Measurements from ENCODE around the gene DMRTC2. TPM values are rescaled to one million over a fixed set of nuclear protein-coding genes. Genes with fewer than 3 reads are reported as not detected.

DMRTC2 gene
- total RNA-seq, 4 donors from 2014 or later = 0.13 TPM; not detected in 3

DNA sequence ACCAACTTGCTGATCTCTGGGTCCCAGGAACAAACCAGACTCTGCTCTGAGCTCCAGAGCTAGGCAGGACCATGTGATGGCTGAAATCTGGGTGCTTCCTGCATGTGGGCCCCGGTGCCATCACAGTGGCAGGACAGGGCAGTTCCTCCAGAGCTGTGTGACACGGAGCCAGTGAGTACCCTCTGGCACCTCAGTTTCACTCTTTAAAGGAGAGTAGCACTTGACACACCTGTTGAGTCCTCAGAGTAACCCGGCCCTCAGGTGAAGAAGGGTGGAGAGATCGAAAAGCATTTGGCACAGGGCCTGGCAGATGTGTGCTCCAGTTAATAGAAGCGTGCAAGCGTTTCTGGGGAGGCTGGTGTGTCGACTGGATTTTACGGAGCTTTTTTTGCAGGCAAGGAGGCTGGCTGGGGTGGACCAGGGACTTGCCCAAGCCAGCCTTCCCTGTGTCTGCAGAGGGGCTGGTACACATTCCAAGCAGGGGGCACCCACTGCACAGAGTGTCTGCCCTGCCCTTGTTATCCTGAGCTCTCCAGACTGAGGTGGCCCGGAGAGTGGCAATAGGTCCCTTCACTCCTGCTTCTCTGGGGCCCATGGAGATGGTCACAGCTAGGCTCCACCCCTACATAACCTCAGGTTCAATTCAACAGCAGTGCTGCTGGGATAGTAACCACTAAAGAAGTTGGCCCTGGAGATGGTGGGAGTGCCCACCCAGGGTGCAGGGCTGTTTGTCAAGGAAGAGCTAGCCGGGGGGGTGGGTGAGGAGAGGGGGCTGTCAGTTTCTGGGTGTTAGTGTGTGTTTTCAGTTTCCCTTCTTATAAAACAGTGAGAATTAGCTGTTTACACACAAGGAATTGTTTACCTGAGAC is 23.5 kb downstream of the DMRTC2 start:
- Histone ChIP-seq H3K27ac (no peak overlapping the region), H3K9me3 (no peaks in the 10 kb centered on the region), H3K4me1 (peaks cover 13 to 17% of the 10 kb centered on the region in 2 donors), H3K4me3 (replicated peaks in 1 of 3) (no peak overlapping the region), H3K36me3 (peaks cover 50 to 57% of the 10 kb centered on the region in 2 donors), H3K27me3 (no peaks in the 10 kb centered on the region)
- 27 to 37% methylated on average over 10 of the region's 10 CpGs for WGBS, 2 donors
- DNase-seq = peak; percentile 83 to 88
- intact Hi-C loops (cut with DNase I) = no loop called here
- no peak for TF ChIP-seq POLR2A (IDR thresholded peaks at IDR 0.05)
- TF ChIP-seq, protein P1, sequence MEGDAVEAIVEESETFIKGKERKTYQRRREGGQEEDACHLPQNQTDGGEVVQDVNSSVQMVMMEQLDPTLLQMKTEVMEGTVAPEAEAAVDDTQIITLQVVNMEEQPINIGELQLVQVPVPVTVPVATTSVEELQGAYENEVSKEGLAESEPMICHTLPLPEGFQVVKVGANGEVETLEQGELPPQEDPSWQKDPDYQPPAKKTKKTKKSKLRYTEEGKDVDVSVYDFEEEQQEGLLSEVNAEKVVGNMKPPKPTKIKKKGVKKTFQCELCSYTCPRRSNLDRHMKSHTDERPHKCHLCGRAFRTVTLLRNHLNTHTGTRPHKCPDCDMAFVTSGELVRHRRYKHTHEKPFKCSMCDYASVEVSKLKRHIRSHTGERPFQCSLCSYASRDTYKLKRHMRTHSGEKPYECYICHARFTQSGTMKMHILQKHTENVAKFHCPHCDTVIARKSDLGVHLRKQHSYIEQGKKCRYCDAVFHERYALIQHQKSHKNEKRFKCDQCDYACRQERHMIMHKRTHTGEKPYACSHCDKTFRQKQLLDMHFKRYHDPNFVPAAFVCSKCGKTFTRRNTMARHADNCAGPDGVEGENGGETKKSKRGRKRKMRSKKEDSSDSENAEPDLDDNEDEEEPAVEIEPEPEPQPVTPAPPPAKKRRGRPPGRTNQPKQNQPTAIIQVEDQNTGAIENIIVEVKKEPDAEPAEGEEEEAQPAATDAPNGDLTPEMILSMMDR (IDR thresholded peaks at IDR 0.05) = no peak

- intact Hi-C loops (cut with DNase I) = no loop called here
- H3K36me3 ChIP-seq = peaks cover 47 to 54% of the 10 kb centered on the region in 2 donors
- TF ChIP-seq, protein P1 (IDR thresholded peaks at IDR 0.05) = no peak
- no peak for TF ChIP-seq POLR2A (IDR thresholded peaks at IDR 0.05)
- 77% methylated on average over 12 of the region's 12 CpGs; no CpG with 5 or more reads in 1 of the 2 donors for WGBS, 2 donors
- H3K27me3 ChIP-seq = no peaks in the 10 kb centered on the region
- H3K4me1 ChIP-seq = peaks cover 13 to 17% of the 10 kb centered on the region in 2 donors
- no peak overlapping the region for H3K4me3 ChIP-seq (replicated peaks in 1 of 3)
- DNase-seq = no peak
- H3K9me3 ChIP-seq = no peaks in the 10 kb centered on the region
- no peak overlapping the region for H3K27ac ChIP-seq
Measured at GRCh38 chr19:41868989-41869300, 24.1 kb downstream of the DMRTC2 start.

- intact Hi-C loops (cut with DNase I) = no loop called here
- Histone ChIP-seq H3K27ac (no peak overlapping the region), H3K27me3 (no peaks in the 10 kb centered on the region), H3K9me3 (no peaks in the 10 kb centered on the region), H3K4me3 (replicated peaks in 1 of 3) (no peak overlapping the region), H3K36me3 (peaks cover 42 to 49% of the 10 kb centered on the region in 2 donors), H3K4me1 (peaks cover 13 to 17% of the 10 kb centered on the region in 2 donors)
- WGBS, 2 donors = 76 to 80% methylated on average over 10 to 12 of the region's 13 CpGs
- DNase-seq = no peak
- no peak for TF ChIP-seq POLR2A (IDR thresholded peaks at IDR 0.05)
- TF ChIP-seq, protein P1 (IDR thresholded peaks at IDR 0.05) = no peak
Measured at GRCh38 chr19:41869374-41869955, 24.6 kb downstream of the DMRTC2 start.

GRCh38 chr19:41870401-41870873 is 25.6 kb downstream of the DMRTC2 start:
- H3K27ac ChIP-seq = no peak overlapping the region
- intact Hi-C loops (cut with DNase I) = no loop called here
- DNase-seq = no peak
- no peaks in the 10 kb centered on the region for H3K27me3 ChIP-seq
- peaks cover 32 to 39% of the 10 kb centered on the region in 2 donors for H3K36me3 ChIP-seq
- no peak overlapping the region for H3K4me3 ChIP-seq (replicated peaks in 1 of 3)
- H3K9me3 ChIP-seq = no peaks in the 10 kb centered on the region
- WGBS, 2 donors = 61 to 66% methylated on average over 3 of the region's 3 CpGs
- peaks cover 13 to 17% of the 10 kb centered on the region in 2 donors for H3K4me1 ChIP-seq
- TF ChIP-seq, protein P1 (IDR thresholded peaks at IDR 0.05) = no peak
- TF ChIP-seq POLR2A (IDR thresholded peaks at IDR 0.05) = no peak

Data from thyroid gland (tissue), 4 donors.